Measurements from ENCODE around the gene CHST15. TPM values are rescaled to one million over a fixed set of nuclear protein-coding genes. Genes with fewer than 3 reads are reported as not detected.

CHST15 gene
- total and polyA plus RNA-seq, 8 donors, result 2.6 to 30.4 (median 14.6) TPM

- H3K4me3 ChIP-seq, result no peak overlapping the region
- intact Hi-C loops (cut with DNase I; ENCODE audit: low total_unique reads), result no loop called here
- no peaks in the 10 kb centered on the region for H3K36me3 ChIP-seq
- DNase-seq, result no peak
- no peaks in the 10 kb centered on the region for H3K9me3 ChIP-seq
- no peaks in the 10 kb centered on the region for H3K27me3 ChIP-seq
- 89 to 94% (median 91%) methylated on average over 12 of the region's 12 CpGs for WGBS, 5 donors
- H3K27ac ChIP-seq, result no peak overlapping the region
- TF ChIP-seq POLR2A (IDR thresholded peaks at IDR 0.05) (no peak), EP300 (IDR thresholded peaks at IDR 0.05) (no peak), CTCF (IDR thresholded peaks at IDR 0.05) (no peak), POLR2AphosphoS5 (IDR thresholded peaks at IDR 0.05) (no peak)
- H3K4me1 ChIP-seq, result peaks cover 5 to 57% (median 22%) of the 10 kb centered on the region in 4 donors
Observed at GRCh38 chr10:124077208-124077993, 16.0 kb downstream of the CHST15 start.

GRCh38 chr10:124076148-124076733 is 17.2 kb downstream of the CHST15 start:
- TF ChIP-seq POLR2A (IDR thresholded peaks at IDR 0.05) (no peak), POLR2AphosphoS5 (IDR thresholded peaks at IDR 0.05) (no peak), CTCF (IDR thresholded peaks at IDR 0.05) (no peak), EP300 (IDR thresholded peaks at IDR 0.05) (no peak)
- Histone ChIP-seq H3K4me1 (peaks cover 5 to 59% (median 26%) of the 10 kb centered on the region in 4 donors), H3K9me3 (no peaks in the 10 kb centered on the region), H3K27me3 (no peaks in the 10 kb centered on the region), H3K4me3 (no peak overlapping the region), H3K27ac (peak overlapping the region in 1 of 5 donors; percentile 8), H3K36me3 (no peaks in the 10 kb centered on the region)
- intact Hi-C loops (cut with DNase I; ENCODE audit: low total_unique reads), result no loop called here
- WGBS, 5 donors, result 87 to 93% (median 90%) methylated on average over 9 of the region's 9 CpGs
- DNase-seq, result no peak

- H3K27ac ChIP-seq, result peak overlapping the region in 3 of 5 donors; percentile 8 to 29 (median 9)
- peaks cover 5 to 56% (median 26%) of the 10 kb centered on the region in 4 donors for H3K4me1 ChIP-seq
- H3K27me3 ChIP-seq, result no peaks in the 10 kb centered on the region
- H3K36me3 ChIP-seq, result no peaks in the 10 kb centered on the region
- intact Hi-C loops (cut with DNase I; ENCODE audit: low total_unique reads), result no loop called here
- WGBS, 5 donors, result 41 to 50% (median 47%) methylated on average over 12 of the region's 12 CpGs
- no peak overlapping the region for H3K4me3 ChIP-seq
- TF ChIP-seq POLR2A (IDR thresholded peaks at IDR 0.05), result no peak
- no peak for TF ChIP-seq POLR2AphosphoS5 (IDR thresholded peaks at IDR 0.05)
- TF ChIP-seq EP300 (IDR thresholded peaks at IDR 0.05), result no peak
- TF ChIP-seq CTCF (IDR thresholded peaks at IDR 0.05), result no peak
- H3K9me3 ChIP-seq, result no peaks in the 10 kb centered on the region
- no peak for DNase-seq
Observed at GRCh38 chr10:124075231-124075955, 18.0 kb downstream of the CHST15 start.

- H3K36me3 ChIP-seq, result no peaks in the 10 kb centered on the region
- no peaks in the 10 kb centered on the region for H3K9me3 ChIP-seq
- H3K27me3 ChIP-seq, result no peaks in the 10 kb centered on the region
- H3K27ac ChIP-seq, result peak overlapping the region in 3 of 5 donors; percentile 8 to 29 (median 9)
- 83 to 85% (median 84%) methylated on average over 12 of the region's 12 CpGs for WGBS, 5 donors
- peaks cover 5 to 48% (median 23%) of the 10 kb centered on the region in 4 donors for H3K4me1 ChIP-seq
- intact Hi-C loops (cut with DNase I; ENCODE audit: low total_unique reads), result no loop called here
- no peak overlapping the region for H3K4me3 ChIP-seq
- TF ChIP-seq EP300 (IDR thresholded peaks at IDR 0.05), result no peak
- no peak for TF ChIP-seq CTCF (IDR thresholded peaks at IDR 0.05)
- TF ChIP-seq POLR2A (IDR thresholded peaks at IDR 0.05), result no peak
- no peak for DNase-seq
Observed at GRCh38 chr10:124074501-124075109, 18.8 kb downstream of the CHST15 start.
